HEK293 (cell line): ENCODE results near the gene MRPS24.

Source experiments
- CTCF ChIA-PET: fragments of 350-600 bp; formaldehyde crosslinking; extraction: SDS; loops from one replicate; lab custom pipeline; 2021; ENCODE audit warnings: antibody characterized with exemption; lab: Yijun Ruan, JAX
- POLR2A ChIA-PET: fragments of 300-600 bp; formaldehyde crosslinking; extraction: SDS; loops from one replicate; lab custom pipeline; 2020; ENCODE audit warnings: antibody characterized with exemption, inconsistent platforms; lab: Yijun Ruan, JAX
- H3K27ac ChIP-seq: fragments of 200-500 bp; sonication (Bioruptor generic); 2 replicates; pipeline ENCODE4 v1.5.1; 2014; ENCODE audit warnings: low read depth, low read length, control low read depth, inconsistent platforms; ENCODE audit errors: extremely low read depth
- H3K36me3 ChIP-seq, 2 experiments: fragments of 200-500 bp in 1 of 2; sonication (Bioruptor generic) in 1 of 2; 1 replicate in 1 of 2; 2 replicates in 1 of 2; pipeline ENCODE4 v1.5.1; 2014 to 2017; ENCODE audit warnings: inconsistent platforms in 2 of 2, low read length in 2 of 2; ENCODE audit not compliant: control insufficient read depth in 2 of 2, insufficient read depth in 1 of 2
- H3K4me1 ChIP-seq: fragments of 200-500 bp; sonication (Bioruptor generic); 2 replicates; pipeline ENCODE4 v1.5.1; 2014; ENCODE audit warnings: mild to moderate bottlenecking, low read length, inconsistent platforms; ENCODE audit not compliant: control insufficient read depth, insufficient read depth
- H3K4me3 ChIP-seq: 2 replicates; pipeline ENCODE4 v1.5.1; 2011; ENCODE audit warnings: low read depth, mild to moderate bottlenecking, control low read depth, low read length, moderate library complexity
- H3K9me3 ChIP-seq: fragments of 200-500 bp; sonication (Bioruptor generic); 2 replicates; pipeline ENCODE4 v1.5.1; 2014; ENCODE audit warnings: low read depth, low read length, inconsistent platforms; ENCODE audit not compliant: control insufficient read depth, insufficient read depth
- BCL11A ChIP-seq: fragments of 450-650 bp; formaldehyde crosslinking; IDR thresholded peaks from 2 replicates; pipeline ENCODE4 v1.5.1; 2016; ENCODE audit warnings: low read depth, missing biosample characterization, missing genetic modification characterization
- GLI2 ChIP-seq: fragments of 450-650 bp; formaldehyde crosslinking; IDR thresholded peaks from 2 replicates; pipeline ENCODE4; 2017; ENCODE audit warnings: missing biosample characterization, missing genetic modification characterization, low read depth, borderline replicate concordance
- SCRT2 ChIP-seq: fragments of 450-650 bp; formaldehyde crosslinking; IDR thresholded peaks from 2 replicates; pipeline ENCODE4 v1.5.1; 2016; ENCODE audit warnings: missing biosample characterization, missing genetic modification characterization
- ZBTB7A ChIP-seq: fragments of 450-650 bp; formaldehyde crosslinking; IDR thresholded peaks from 2 replicates; pipeline ENCODE4 v1.5.1; 2016; ENCODE audit warnings: low read depth, missing biosample characterization, missing genetic modification characterization
- ZNF132 ChIP-seq: fragments of 450-650 bp; formaldehyde crosslinking; IDR thresholded peaks from 2 replicates; pipeline ENCODE4 v1.5.1; 2017; ENCODE audit warnings: missing biosample characterization, missing genetic modification characterization, borderline replicate concordance
- ZNF146 ChIP-seq: fragments of 450-650 bp; formaldehyde crosslinking; IDR thresholded peaks from 2 replicates; pipeline ENCODE4 v1.5.1; 2016; ENCODE audit warnings: missing biosample characterization, missing genetic modification characterization
- ZNF214 ChIP-seq: fragments of 450-650 bp; formaldehyde crosslinking; IDR thresholded peaks from 2 replicates; pipeline ENCODE4 v1.5.1; 2017; ENCODE audit warnings: missing biosample characterization, mild to moderate bottlenecking, missing genetic modification characterization, borderline replicate concordance
- ZNF501 ChIP-seq: fragments of 450-650 bp; formaldehyde crosslinking; IDR thresholded peaks from 2 replicates; pipeline ENCODE4 v1.5.1; 2016; ENCODE audit warnings: missing biosample characterization, missing genetic modification characterization
- ZNF571 ChIP-seq: fragments of 450-650 bp; formaldehyde crosslinking; IDR thresholded peaks from 2 replicates; pipeline ENCODE4 v1.5.0; 2017; ENCODE audit warnings: missing biosample characterization, missing genetic modification characterization
- ZNF664 ChIP-seq: fragments of 450-650 bp; formaldehyde crosslinking; IDR thresholded peaks from 2 replicates; pipeline ENCODE4 v1.5.1; 2016; ENCODE audit warnings: missing biosample characterization, missing genetic modification characterization
- ZNF791 ChIP-seq: fragments of 450-650 bp; formaldehyde crosslinking; IDR thresholded peaks from 2 replicates; pipeline ENCODE4 v1.5.1; 2016; ENCODE audit warnings: missing biosample characterization, missing genetic modification characterization
- TF ChIP-seq, protein P1 (sequence below): fragments of 450-650 bp; formaldehyde crosslinking; IDR thresholded peaks from 2 replicates; pipeline ENCODE4 v1.5.1; 2017; ENCODE audit warnings: missing biosample characterization, missing genetic modification characterization
- TF ChIP-seq, protein P2 (sequence below): fragments of 450-650 bp; formaldehyde crosslinking; IDR thresholded peaks from 2 replicates; pipeline ENCODE4 v1.5.1; 2016; ENCODE audit warnings: missing biosample characterization, missing genetic modification characterization
- TF ChIP-seq, protein P3 (sequence below): fragments of 450-650 bp; formaldehyde crosslinking; IDR thresholded peaks from 2 replicates; pipeline ENCODE4 v1.5.1; 2016; ENCODE audit warnings: missing biosample characterization, missing genetic modification characterization
- TF ChIP-seq, protein P4 (sequence below): fragments of 450-650 bp; formaldehyde crosslinking; IDR thresholded peaks from 2 replicates; pipeline ENCODE4 v1.5.1; 2016; ENCODE audit warnings: missing biosample characterization, missing genetic modification characterization
- TF ChIP-seq, protein P5 (sequence below): fragments of 450-650 bp; formaldehyde crosslinking; IDR thresholded peaks from 2 replicates; pipeline ENCODE4 v1.5.1; 2017; ENCODE audit warnings: missing biosample characterization, mild to moderate bottlenecking, missing genetic modification characterization, moderate library complexity
- TF ChIP-seq, protein P6 (sequence below): fragments of 450-650 bp; formaldehyde crosslinking; IDR thresholded peaks from 2 replicates; pipeline ENCODE4 v1.5.1; 2016; ENCODE audit warnings: missing biosample characterization, missing genetic modification characterization

Gene MRPS24

DNA sequence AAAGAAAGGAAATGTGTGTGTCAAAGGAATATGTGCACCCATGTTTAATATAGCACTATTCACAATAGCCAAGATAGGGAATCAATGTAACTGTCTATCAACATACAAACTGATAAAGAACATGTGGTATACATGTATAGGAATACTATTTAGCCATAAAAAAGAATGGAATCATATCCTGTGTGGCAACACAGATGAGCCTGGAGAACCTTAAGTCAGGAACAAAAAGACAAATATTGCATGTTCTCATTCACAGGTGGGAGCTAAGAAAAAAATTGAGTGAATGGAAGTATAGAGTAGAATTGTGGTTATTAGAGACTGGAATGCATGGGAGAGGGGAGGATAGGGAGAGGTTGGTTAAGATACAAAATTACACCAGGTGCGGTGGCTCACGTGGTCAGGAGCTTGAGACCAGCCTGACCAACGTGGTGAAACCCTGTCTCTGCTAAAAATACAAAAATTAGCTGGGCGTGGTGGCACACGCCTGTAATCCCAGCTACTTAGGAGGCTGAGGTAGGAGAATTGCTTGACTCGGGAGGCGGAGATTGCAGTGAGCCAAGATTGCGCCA is 26.6 kb upstream of the MRPS24 start:
- Histone ChIP-seq H3K27ac (no peak overlapping the region), H3K36me3 (peaks cover 3 to 15% of the 10 kb centered on the region in 2 experiments; a peak in 2 of 3 replicates), H3K9me3 (no peaks in the 10 kb centered on the region), H3K4me3 (no peak overlapping the region), H3K4me1 (0 out of 2 replicates have a peak, but pooled peaks cover 2% of the 10 kb centered on the region)
- POLR2A ChIA-PET = no interaction called here
- TF ChIP-seq, protein P1, sequence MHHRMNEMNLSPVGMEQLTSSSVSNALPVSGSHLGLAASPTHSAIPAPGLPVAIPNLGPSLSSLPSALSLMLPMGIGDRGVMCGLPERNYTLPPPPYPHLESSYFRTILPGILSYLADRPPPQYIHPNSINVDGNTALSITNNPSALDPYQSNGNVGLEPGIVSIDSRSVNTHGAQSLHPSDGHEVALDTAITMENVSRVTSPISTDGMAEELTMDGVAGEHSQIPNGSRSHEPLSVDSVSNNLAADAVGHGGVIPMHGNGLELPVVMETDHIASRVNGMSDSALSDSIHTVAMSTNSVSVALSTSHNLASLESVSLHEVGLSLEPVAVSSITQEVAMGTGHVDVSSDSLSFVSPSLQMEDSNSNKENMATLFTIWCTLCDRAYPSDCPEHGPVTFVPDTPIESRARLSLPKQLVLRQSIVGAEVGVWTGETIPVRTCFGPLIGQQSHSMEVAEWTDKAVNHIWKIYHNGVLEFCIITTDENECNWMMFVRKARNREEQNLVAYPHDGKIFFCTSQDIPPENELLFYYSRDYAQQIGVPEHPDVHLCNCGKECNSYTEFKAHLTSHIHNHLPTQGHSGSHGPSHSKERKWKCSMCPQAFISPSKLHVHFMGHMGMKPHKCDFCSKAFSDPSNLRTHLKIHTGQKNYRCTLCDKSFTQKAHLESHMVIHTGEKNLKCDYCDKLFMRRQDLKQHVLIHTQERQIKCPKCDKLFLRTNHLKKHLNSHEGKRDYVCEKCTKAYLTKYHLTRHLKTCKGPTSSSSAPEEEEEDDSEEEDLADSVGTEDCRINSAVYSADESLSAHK (tag by site-specific recombination) = no peak
- TF ChIP-seq ZNF501 (tag by site-specific recombination) (no peak), BCL11A (no peak), ZBTB7A (no peak), GLI2 (tag by site-specific recombination) (no peak), ZNF571 (tag by site-specific recombination) (no peak), ZNF664 (tag by site-specific recombination) (no peak), ZNF146 (tag by site-specific recombination) (peak; percentile 93), ZNF791 (tag by site-specific recombination) (no peak), SCRT2 (tag by site-specific recombination) (no peak), ZNF132 (tag by site-specific recombination) (no peak), ZNF214 (tag by site-specific recombination) (no peak)
- TF ChIP-seq, protein P2, sequence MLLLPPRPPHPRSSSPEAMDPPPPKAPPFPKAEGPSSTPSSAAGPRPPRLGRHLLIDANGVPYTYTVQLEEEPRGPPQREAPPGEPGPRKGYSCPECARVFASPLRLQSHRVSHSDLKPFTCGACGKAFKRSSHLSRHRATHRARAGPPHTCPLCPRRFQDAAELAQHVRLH = 0 out of 2 replicates have a peak, but pooled peaks have one; percentile 11
- TF ChIP-seq, protein P3, sequence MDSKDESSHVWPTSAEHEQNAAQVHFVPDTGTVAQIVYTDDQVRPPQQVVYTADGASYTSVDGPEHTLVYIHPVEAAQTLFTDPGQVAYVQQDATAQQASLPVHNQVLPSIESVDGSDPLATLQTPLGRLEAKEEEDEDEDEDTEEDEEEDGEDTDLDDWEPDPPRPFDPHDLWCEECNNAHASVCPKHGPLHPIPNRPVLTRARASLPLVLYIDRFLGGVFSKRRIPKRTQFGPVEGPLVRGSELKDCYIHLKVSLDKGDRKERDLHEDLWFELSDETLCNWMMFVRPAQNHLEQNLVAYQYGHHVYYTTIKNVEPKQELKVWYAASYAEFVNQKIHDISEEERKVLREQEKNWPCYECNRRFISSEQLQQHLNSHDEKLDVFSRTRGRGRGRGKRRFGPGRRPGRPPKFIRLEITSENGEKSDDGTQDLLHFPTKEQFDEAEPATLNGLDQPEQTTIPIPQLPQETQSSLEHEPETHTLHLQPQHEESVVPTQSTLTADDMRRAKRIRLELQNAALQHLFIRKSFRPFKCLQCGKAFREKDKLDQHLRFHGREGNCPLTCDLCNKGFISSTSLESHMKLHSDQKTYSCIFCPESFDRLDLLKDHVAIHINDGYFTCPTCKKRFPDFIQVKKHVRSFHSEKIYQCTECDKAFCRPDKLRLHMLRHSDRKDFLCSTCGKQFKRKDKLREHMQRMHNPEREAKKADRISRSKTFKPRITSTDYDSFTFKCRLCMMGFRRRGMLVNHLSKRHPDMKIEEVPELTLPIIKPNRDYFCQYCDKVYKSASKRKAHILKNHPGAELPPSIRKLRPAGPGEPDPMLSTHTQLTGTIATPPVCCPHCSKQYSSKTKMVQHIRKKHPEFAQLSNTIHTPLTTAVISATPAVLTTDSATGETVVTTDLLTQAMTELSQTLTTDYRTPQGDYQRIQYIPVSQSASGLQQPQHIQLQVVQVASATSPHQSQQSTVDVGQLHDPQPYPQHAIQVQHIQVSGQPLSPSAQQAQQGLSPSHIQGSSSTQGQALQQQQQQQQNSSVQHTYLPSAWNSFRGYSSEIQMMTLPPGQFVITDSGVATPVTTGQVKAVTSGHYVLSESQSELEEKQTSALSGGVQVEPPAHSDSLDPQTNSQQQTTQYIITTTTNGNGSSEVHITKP (tag by site-specific recombination) = no peak
- TF ChIP-seq, protein P4, sequence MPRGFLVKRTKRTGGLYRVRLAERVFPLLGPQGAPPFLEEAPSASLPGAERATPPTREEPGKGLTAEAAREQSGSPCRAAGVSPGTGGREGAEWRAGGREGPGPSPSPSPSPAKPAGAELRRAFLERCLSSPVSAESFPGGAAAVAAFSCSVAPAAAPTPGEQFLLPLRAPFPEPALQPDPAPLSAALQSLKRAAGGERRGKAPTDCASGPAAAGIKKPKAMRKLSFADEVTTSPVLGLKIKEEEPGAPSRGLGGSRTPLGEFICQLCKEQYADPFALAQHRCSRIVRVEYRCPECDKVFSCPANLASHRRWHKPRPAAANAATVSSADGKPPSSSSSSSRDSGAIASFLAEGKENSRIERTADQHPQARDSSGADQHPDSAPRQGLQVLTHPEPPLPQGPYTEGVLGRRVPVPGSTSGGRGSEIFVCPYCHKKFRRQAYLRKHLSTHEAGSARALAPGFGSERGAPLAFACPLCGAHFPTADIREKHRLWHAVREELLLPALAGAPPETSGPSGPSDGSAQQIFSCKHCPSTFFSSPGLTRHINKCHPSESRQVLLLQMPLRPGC (tag by site-specific recombination) = no peak
- TF ChIP-seq, protein P5, sequence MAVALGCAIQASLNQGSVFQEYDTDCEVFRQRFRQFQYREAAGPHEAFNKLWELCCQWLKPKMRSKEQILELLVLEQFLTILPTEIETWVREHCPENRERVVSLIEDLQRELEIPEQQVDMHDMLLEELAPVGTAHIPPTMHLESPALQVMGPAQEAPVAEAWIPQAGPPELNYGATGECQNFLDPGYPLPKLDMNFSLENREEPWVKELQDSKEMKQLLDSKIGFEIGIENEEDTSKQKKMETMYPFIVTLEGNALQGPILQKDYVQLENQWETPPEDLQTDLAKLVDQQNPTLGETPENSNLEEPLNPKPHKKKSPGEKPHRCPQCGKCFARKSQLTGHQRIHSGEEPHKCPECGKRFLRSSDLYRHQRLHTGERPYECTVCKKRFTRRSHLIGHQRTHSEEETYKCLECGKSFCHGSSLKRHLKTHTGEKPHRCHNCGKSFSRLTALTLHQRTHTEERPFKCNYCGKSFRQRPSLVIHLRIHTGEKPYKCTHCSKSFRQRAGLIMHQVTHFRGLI = no peak
- TF ChIP-seq, protein P6, sequence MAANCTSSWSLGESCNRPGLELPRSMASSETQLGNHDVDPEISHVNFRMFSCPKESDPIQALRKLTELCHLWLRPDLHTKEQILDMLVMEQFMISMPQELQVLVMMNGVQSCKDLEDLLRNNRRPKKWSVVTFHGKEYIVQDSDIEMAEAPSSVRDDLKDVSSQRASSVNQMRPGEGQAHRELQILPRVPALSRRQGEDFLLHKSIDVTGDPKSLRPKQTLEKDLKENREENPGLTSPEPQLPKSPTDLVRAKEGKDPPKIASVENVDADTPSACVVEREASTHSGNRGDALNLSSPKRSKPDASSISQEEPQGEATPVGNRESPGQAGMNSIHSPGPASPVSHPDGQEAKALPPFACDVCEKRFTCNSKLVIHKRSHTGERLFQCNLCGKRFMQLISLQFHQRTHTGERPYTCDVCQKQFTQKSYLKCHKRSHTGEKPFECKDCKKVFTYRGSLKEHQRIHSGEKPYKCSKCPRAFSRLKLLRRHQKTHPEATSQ (tag by site-specific recombination) = no peak
- CTCF ChIA-PET = interaction anchor here (0.6 kb wide), 2 partner anchors 957 to 1311 kb away, joined by 3 to 4 read pairs; no protein-coding TSS in a partner anchor
